Occipital lobe (tissue), 2 donors: ENCODE measurements around the gene PSME4. TPM values are rescaled to one million over a fixed set of nuclear protein-coding genes. Genes with fewer than 3 reads are reported as not detected.
A peak's percentile ranks its signal among the peaks of the same experiment; 100 is the strongest.

Experiments
- DNase-seq: peaks from one replicate; lab custom pipeline; 2025; lab: John Stamatoyannopoulos, UW
- total RNA-seq: library from RNA; depleted of rRNA; stranded (reverse); fragments of >200 nt; gene quantifications from one replicate; pipeline ENCODE4 v1.2.3, GENCODE V29; 2014

The PSME4 gene
- total RNA-seq = 42.1 TPM

GRCh38 chr2:53970724-53971602, at the start of gene PSME4:
TSS of gene PSME4 (minus strand) at chr2:53970993. CDS start at chr2:53970784, 209 bp downstream.
- DNase-seq = peak; percentile 91

GRCh38 chr2:54015798-54016699, 45.3 kb upstream of the PSME4 start:
- no peak for DNase-seq

GRCh38 chr2:54013996-54014395, 43.2 kb upstream of the PSME4 start:
- DNase-seq = no peak

- no peak for DNase-seq
Measured at GRCh38 chr2:54012538-54013141, 41.8 kb upstream of the PSME4 start.

GRCh38 chr2:54009549-54009948, 38.8 kb upstream of the PSME4 start:
- no peak for DNase-seq

GRCh38 chr2:54008439-54008838, 37.6 kb upstream of the PSME4 start:
- DNase-seq = no peak

GRCh38 chr2:54000524-54000923, 29.7 kb upstream of the PSME4 start:
- no peak for DNase-seq

- no peak for DNase-seq
Measured at GRCh38 chr2:54000122-54000521, 29.3 kb upstream of the PSME4 start.

GRCh38 chr2:53998834-53999233, 28.0 kb upstream of the PSME4 start:
- no peak for DNase-seq

- no peak for DNase-seq
Measured at GRCh38 chr2:53994818-53995808, 24.3 kb upstream of the PSME4 start.

GRCh38 chr2:53991948-53992347, 21.2 kb upstream of the PSME4 start:
- DNase-seq = no peak

- no peak for DNase-seq
Measured at GRCh38 chr2:53989210-53989862, 18.5 kb upstream of the PSME4 start.

- no peak for DNase-seq
Measured at GRCh38 chr2:53987336-53987921, 16.6 kb upstream of the PSME4 start.

GRCh38 chr2:53985646-53986045, 14.9 kb upstream of the PSME4 start:
- no peak for DNase-seq

- DNase-seq = peak; percentile 33
Measured at GRCh38 chr2:53969968-53970723, 647 bp downstream of the PSME4 start.

- DNase-seq = no peak
Measured at GRCh38 chr2:53969285-53969967, 1.4 kb downstream of the PSME4 start.

GRCh38 chr2:53964987-53965687, 5.7 kb downstream of the PSME4 start:
- DNase-seq = no peak
